Tibial nerve (tissue), 4 donors: Measurements from ENCODE around the gene AIDA. TPM values are rescaled to one million over a fixed set of nuclear protein-coding genes. Genes with fewer than 3 reads are reported as not detected.

Source experiments
- DNase-seq, 2 donors: peaks; one replicate each; pipeline ENCODE4 v3.0.0-alpha.2; 2019; ENCODE audit warnings: low spot score in 2 of 2
- H3K27ac ChIP-seq, 4 donors: fragments of 200-600 bp; sonication (generic) in 3 of 4; one replicate each; pipeline ENCODE4 v1.5.1; 2017 to 2019; ENCODE audit warnings: mild to moderate bottlenecking in 1 of 4
- H3K27me3 ChIP-seq, 2 donors: fragments of 200-600 bp; sonication (generic) in 1 of 2; one replicate each; pipeline versions ENCODE4 v1.5.1 to v1.6.0; 2017 to 2019
- H3K36me3 ChIP-seq, 3 donors: fragments of 200-600 bp; sonication (generic); one replicate each; pipeline ENCODE4 v1.5.1; 2018 to 2019
- H3K4me1 ChIP-seq, 4 donors: fragments of 200-600 bp; sonication (generic) in 3 of 4; one replicate each; pipeline ENCODE4 v1.5.1; 2017 to 2019
- H3K4me3 ChIP-seq, 4 donors: fragments of 200-600 bp; sonication (generic) in 3 of 4; one replicate each; pipeline ENCODE4 v1.5.1; 2017 to 2019; ENCODE audit warnings: mild to moderate bottlenecking in 1 of 4, moderate library complexity in 1 of 4
- H3K9me3 ChIP-seq, 4 donors: fragments of 200-600 bp; sonication (generic) in 3 of 4; one replicate each; pipeline ENCODE4 v1.5.1; 2017 to 2019
- EP300 ChIP-seq, 2 donors: sonication (generic); formaldehyde crosslinking; IDR thresholded peaks; one replicate each; pipeline ENCODE4 v1.6.1; 2017; ENCODE audit warnings: antibody characterized with exemption in 2 of 2, mild to moderate bottlenecking in 1 of 2
- POLR2A ChIP-seq, 2 donors: fragments of 450-650 bp; IDR thresholded peaks; one replicate each; pipeline ENCODE4 v1.6.1; 2017; ENCODE audit warnings: antibody characterized with exemption in 2 of 2, mild to moderate bottlenecking in 2 of 2, moderate library complexity in 2 of 2
- WGBS, 2 donors: methylation state at CpG; one replicate each; pipeline ENCODE4 v1.1.5; 2018; 5-methylcytosine and 5-hydroxymethylcytosine counted together
- total RNA-seq, 4 donors: library from RNA; depleted of rRNA; stranded (reverse); fragments of >200 nt; gene quantifications; one replicate each; pipeline ENCODE4 v1.1.0, GENCODE V29; 2016
- TF ChIP-seq, protein P1 (sequence below), 5 experiments: fragments of 200-600 bp in 3 of 5; fragments of 450-650 bp in 2 of 5; sonication (generic) in 3 of 5; IDR thresholded peaks; one replicate each; pipeline ENCODE4 v1.5.1; 2016 to 2019; ENCODE audit warnings: antibody characterized with exemption in 5 of 5, mild to moderate bottlenecking in 3 of 5, moderate library complexity in 2 of 5

The AIDA gene
- total RNA-seq, 4 donors from 2014 or later = 67.8 to 90.2 (median 70.1) TPM

GRCh38 chr1:222734740-222735139, 22.4 kb upstream of the AIDA start:
- H3K36me3 ChIP-seq = peaks cover 0 to 63% (median 6%) of the 10 kb centered on the region in 3 donors
- no peaks in the 10 kb centered on the region for H3K9me3 ChIP-seq
- WGBS, 2 donors = 79 to 83% methylated on average over 1 of the region's 1 CpG
- no peaks in the 10 kb centered on the region for H3K27me3 ChIP-seq
- no peak overlapping the region for H3K4me3 ChIP-seq
- no peak for DNase-seq
- H3K27ac ChIP-seq = peak overlapping the region in 1 of 4 donors; percentile 42
- H3K4me1 ChIP-seq = peaks cover 0 to 7% (median 0%) of the 10 kb centered on the region in 4 donors
- TF ChIP-seq EP300 (IDR thresholded peaks at IDR 0.05) (no peak), POLR2A (IDR thresholded peaks at IDR 0.05) (no peak)
- TF ChIP-seq, protein P1, sequence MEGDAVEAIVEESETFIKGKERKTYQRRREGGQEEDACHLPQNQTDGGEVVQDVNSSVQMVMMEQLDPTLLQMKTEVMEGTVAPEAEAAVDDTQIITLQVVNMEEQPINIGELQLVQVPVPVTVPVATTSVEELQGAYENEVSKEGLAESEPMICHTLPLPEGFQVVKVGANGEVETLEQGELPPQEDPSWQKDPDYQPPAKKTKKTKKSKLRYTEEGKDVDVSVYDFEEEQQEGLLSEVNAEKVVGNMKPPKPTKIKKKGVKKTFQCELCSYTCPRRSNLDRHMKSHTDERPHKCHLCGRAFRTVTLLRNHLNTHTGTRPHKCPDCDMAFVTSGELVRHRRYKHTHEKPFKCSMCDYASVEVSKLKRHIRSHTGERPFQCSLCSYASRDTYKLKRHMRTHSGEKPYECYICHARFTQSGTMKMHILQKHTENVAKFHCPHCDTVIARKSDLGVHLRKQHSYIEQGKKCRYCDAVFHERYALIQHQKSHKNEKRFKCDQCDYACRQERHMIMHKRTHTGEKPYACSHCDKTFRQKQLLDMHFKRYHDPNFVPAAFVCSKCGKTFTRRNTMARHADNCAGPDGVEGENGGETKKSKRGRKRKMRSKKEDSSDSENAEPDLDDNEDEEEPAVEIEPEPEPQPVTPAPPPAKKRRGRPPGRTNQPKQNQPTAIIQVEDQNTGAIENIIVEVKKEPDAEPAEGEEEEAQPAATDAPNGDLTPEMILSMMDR (IDR thresholded peaks at IDR 0.05) = no peak

- TF ChIP-seq, protein P1 (IDR thresholded peaks at IDR 0.05) = no peak
- TF ChIP-seq EP300 (IDR thresholded peaks at IDR 0.05) = peak in 1 of 2 donors; percentile 22
- Histone ChIP-seq H3K27ac (peak overlapping the region in 2 of 4 donors; percentile 33 to 62), H3K9me3 (no peaks in the 10 kb centered on the region), H3K27me3 (no peaks in the 10 kb centered on the region), H3K4me1 (peaks cover 0 to 10% (median 0%) of the 10 kb centered on the region in 4 donors), H3K36me3 (peaks cover 0 to 83% (median 21%) of the 10 kb centered on the region in 3 donors), H3K4me3 (no peak overlapping the region)
- no peak for DNase-seq
- WGBS, 2 donors = 88 to 90% methylated on average over 3 of the region's 3 CpGs
These were observed 20.2 kb upstream of the AIDA start for GRCh38 chr1:222732216-222733159.

DNA sequence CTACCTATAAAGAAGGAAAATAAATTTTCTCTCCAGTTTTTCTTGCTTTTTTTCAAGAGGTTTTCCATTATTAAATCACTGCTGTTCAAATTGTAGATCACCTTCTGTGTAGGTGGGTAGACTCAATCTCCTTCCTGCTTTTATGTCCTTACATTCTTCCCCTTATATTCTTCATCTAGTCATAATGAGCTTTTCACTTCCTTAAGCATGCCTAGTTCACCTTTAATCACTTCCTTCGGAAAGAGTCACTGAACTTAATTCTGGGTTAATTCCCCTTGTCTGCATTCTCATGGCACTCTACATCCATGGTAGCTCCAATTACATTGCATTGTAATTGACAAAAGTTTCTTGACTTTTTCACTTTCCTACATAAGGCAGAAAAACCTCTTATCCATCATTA, 18.6 kb upstream of the AIDA start:
- WGBS, 2 donors = 76 to 91% methylated on average over 1 of the region's 1 CpG
- peaks cover 0 to 92% (median 23%) of the 10 kb centered on the region in 3 donors for H3K36me3 ChIP-seq
- TF ChIP-seq POLR2A (IDR thresholded peaks at IDR 0.05) = no peak
- TF ChIP-seq, protein P1 (IDR thresholded peaks at IDR 0.05) = no peak
- no peak for TF ChIP-seq EP300 (IDR thresholded peaks at IDR 0.05)

GRCh38 chr1:222728746-222729145, 16.5 kb upstream of the AIDA start:
- 40 to 67% methylated on average over 1 of the region's 1 CpG for WGBS, 2 donors
- Histone ChIP-seq H3K4me1 (peaks cover 0 to 10% (median 0%) of the 10 kb centered on the region in 4 donors), H3K4me3 (no peak overlapping the region), H3K27me3 (no peaks in the 10 kb centered on the region), H3K36me3 (peaks cover 0 to 98% (median 37%) of the 10 kb centered on the region in 3 donors), H3K27ac (peak overlapping the region in 1 of 4 donors; percentile 3), H3K9me3 (no peaks in the 10 kb centered on the region)
- no peak for DNase-seq
- TF ChIP-seq POLR2A (IDR thresholded peaks at IDR 0.05) = no peak
- TF ChIP-seq EP300 (IDR thresholded peaks at IDR 0.05) = no peak
- TF ChIP-seq, protein P1 (IDR thresholded peaks at IDR 0.05) = no peak

More for the DNA sequence above, 18.6 kb upstream of the AIDA start:
- H3K4me1 ChIP-seq = peaks cover 0 to 10% (median 0%) of the 10 kb centered on the region in 4 donors
- no peaks in the 10 kb centered on the region for H3K27me3 ChIP-seq
- DNase-seq = no peak
- no peak overlapping the region for H3K27ac ChIP-seq
- H3K4me3 ChIP-seq = no peak overlapping the region
- H3K9me3 ChIP-seq = no peaks in the 10 kb centered on the region

GRCh38 chr1:222716393-222716792, 4.1 kb upstream of the AIDA start:
- no peak overlapping the region for H3K4me3 ChIP-seq
- WGBS, 2 donors = 98 to 99% methylated on average over 2 of the region's 2 CpGs
- H3K27ac ChIP-seq = no peak overlapping the region
- H3K9me3 ChIP-seq = no peaks in the 10 kb centered on the region
- no peak for DNase-seq
- H3K27me3 ChIP-seq = no peaks in the 10 kb centered on the region
- no peak for TF ChIP-seq POLR2A (IDR thresholded peaks at IDR 0.05)
- H3K4me1 ChIP-seq = peaks cover 0 to 34% (median 6%) of the 10 kb centered on the region in 4 donors
- peaks cover 0 to 62% (median 7%) of the 10 kb centered on the region in 3 donors for H3K36me3 ChIP-seq
